Fibroblast of skin of left quadriceps (primary cell): ENCODE data around the gene ANXA2.
"Not testable (repeated sequence)": the region's sequence is repeated elsewhere in the genome, so short reads cannot be mapped to it uniquely, and the experiment has no call there.

ENCODE experiments used
- DNase-seq, 2 experiments: peaks; one replicate each; pipeline ENCODE4 v3.0.0-alpha.2; 2013; ENCODE audit warnings: low read depth in 2 of 2

Gene ANXA2

DNA sequence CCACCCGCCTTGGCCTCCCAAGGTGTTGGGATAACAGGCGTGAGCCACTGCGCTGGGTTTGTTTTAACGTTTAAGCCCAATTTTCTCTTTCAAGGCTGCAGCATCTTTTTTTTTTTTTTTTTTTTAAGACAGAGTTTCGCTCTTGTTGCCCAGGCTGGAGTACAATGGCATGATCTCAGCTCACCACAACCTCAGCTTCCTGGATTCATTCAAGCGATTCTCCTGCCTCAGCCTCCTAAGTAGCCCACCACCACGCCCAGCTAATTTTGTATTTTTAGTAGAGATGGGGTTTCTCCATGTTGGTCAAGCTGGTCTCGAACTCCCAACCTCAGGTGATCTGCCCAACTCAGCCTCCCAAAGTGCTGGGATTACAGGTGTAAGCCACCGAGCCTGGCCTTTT is 12.6 kb upstream of the ANXA2 start:
- DNase-seq, result not testable (repeated sequence)

DNA sequence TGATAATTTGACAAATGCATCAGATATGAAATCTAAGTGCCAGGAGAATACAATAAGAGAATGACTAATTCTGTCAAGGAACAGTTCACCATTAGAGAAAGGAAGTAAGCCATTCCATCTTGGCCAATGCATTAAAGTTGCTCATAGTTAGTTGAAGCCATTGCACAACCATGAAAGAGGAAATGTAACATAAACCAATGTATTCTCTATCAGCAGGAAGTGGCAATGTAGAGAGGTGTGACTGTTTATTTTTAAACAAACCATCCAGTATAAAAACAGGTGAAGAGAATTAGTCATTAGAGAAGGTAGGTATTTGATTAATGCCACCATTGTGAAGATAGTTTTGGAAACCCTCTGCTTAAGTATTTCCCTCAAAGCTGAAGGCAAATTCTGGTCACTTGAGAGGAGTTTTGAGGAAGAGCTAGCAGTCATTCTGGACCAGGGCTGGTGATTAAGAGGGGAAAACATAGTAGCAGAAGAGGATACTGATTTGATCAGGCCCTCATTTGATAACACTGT is 10.7 kb upstream of the ANXA2 start:
- DNase-seq, result no peak

DNA sequence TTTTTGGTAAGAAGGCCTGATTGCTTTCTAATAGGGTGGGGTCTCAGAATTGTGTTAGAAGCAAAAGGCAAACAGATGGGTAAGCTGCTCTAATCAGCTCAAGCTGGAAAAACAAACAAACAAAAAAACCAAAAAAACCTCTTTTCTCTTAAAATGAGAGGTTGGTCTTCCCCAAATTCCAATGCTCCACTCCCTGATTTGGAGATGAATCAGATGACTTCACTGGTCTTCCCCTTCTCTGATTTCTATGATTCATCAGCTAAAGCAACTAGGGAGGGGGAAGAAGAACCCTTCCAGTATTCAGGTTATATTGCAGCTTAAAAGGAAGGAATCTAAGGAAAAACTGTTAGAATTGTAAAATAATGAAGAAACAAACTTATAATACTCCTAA is 9.6 kb upstream of the ANXA2 start:
- peak; percentile 73 to 76 for DNase-seq

DNA sequence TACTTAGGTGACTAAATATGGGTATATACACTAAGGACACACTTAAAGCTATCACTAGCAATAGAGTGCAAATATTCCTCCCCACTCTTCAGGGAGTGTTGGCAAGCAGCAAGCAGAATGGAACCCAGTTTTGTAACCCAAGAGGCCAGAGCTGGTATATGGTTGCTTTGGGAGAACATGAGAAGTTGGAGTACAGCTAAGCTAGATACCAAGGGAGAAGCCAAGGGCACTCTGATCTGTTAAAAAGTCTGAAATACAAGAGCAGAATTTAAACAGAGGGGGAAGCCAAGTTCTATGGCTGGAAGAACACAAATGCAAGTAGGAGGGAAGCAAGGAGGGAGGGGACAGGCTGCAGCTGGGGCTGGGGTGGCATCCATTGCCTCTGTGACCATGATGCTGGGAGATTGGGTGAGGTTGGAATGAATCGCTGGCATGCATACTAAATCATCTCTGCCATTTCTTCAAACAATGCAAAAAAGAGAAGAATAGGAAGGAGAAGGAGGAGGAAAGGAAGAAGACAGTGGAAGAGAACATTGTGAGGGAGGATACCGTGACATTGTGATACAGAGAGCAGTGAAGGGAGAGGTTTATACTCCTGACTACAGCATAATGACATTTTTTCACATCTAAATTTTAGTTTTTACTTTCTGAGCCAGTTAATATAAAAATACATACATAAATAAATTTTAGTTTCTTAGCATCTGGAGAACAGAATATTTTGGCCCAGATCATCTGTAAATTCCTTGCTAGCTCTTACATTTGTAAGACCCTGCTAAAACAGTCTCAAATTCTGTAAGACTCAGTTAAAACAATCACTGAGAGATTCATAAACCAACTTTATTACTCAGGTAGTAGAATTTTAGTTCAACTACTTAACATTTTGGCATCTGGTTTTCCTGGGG is 9.0 kb upstream of the ANXA2 start:
- no peak for DNase-seq

DNA sequence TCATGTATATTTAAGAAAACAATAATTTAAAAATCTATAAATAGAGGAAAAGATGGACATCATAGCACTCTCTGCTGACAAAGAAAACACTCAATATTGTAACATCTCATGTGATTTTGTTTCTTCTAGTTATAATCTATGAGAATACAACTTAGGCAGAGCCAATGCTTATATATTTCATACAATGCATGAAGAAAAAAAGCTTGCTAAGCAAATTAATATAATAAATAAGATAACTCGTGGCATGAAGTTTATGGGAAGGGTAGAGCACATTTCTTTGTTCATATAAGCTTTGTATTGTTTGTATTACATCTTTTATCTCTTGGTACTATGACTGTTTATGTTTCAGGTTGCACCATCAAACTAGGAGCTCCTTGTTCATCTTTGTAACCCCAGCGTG is 7.6 kb upstream of the ANXA2 start:
- DNase-seq, result no peak

DNA sequence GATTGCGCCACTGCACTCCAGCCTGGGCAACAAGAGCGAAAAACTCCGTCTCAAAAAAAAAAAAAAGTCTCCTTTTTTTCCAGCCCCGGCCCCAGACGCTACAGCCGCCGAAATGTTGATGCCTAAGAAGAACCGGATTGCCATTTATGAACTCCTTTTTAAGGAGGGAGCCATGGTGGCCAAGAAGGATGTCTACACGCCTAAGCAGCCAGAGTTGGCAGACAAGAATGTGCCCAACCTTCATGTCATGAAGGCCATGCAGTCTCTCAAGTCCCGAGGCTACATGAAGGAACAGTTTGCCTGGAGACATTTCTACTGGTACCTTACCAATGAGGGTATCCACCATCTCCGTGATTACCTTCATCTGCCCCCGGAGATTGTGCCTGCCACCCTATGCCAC is 6.6 kb upstream of the ANXA2 start:
- DNase-seq, result not testable (repeated sequence)

DNA sequence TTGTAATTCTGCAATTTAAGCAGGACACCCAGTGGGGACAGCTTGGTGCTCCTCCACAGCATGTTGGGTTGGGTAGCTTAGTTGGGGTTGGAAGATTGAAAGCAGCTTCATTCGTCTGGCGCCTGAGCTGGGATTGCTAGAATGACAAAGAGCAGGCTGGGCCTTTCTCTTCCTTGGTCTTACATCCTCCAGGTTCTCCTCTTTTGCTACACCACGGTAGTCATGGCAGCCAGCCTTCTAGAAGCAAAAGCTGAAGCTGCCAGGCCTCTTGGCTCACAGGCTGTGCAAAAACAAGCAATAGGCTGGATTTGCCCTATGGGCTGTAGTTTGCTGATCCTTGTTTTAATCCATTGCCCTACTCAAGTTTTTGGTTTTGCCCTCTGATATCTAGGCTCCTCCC is 3.2 kb upstream of the ANXA2 start:
- no peak for DNase-seq

DNA sequence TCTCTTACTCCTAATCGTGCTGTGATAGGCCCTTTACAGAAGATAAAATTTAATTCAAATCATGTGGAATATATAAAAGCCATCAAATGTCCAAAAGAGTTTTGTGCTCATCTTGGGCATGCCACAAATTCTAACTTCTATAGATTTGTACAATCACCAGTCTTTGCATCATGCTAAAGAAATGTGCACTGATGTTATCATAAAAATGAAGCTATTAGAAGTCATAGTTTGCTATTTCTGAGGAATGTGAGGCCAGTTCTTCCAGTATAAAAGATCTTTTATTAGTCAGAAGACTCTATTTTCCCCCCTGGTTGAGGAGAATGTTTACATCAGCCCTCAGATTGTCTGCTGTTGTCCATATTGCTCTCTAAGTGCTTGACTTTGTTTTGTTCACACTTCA is 2.1 kb upstream of the ANXA2 start:
- peak; percentile 87 to 88 for DNase-seq

DNA sequence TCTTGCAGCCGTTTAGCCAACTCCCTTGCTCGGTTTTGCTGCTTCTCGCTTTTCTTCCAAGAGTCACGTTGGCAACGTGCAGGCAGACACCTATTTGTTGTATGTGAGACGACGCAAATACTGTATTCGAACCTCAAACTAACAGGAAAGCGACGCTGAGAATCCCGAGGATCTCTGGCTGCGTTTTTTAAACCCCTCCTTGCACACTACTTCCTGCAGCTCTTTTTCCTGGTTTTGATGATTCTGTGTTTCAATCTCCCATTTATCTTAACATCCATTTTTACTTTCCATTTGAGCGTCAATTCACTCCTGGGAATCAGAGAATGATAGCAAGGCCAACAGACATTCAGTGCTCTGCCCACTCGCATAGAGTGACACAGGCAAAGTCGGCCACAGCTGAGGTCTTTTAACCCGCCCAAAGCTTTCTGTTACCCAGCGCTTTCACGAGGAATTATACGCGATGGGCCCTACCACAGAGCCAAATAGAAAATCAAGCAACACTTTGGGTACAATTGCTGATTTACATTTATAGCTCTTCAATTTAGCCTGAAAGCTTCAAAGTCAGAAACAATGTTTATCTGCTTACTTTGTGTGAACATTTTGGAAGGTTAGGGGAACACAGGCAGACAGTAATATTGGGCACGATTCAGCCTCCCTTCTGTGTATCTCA is 1.6 kb upstream of the ANXA2 start:
- no peak for DNase-seq

DNA sequence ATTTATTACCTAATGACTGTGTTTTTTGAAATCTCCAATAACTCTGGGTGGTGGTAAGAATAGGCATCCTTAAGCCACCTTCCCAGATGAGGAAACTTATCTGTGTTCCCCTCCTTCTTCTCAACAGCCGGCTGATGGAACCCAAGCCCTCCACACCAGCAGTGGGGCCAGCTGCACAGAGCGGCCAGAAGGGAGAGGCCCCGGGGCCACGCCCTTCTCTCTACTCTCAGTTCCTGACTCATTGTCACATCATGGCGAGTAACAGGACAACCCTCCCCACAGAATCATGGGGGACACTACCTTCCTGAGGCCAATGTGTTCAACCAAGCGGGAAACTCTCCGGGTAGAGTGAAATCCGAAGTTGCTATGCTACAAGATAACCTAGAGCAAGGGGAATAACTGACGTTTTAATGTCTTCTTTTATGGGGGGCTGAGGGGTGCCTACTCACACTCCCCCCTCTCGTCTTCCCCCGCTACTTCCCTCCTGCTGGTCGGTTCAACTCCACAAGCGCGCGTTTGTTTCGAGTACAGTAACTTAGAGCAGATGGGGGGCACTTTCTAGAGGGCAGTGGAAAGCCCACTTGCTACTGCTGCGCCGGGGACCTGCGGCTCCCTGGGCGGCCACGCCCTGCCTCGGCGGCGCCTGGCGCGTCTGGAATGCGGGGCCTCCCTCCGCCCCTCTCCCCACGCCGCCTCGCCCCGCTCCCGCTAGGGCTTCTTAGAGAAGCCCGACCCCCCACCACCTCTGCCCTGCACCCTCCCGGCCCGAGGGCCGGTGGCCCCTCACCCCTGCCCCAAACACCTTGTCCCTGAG is 621 bp downstream of the ANXA2 start:
- no peak for DNase-seq

DNA sequence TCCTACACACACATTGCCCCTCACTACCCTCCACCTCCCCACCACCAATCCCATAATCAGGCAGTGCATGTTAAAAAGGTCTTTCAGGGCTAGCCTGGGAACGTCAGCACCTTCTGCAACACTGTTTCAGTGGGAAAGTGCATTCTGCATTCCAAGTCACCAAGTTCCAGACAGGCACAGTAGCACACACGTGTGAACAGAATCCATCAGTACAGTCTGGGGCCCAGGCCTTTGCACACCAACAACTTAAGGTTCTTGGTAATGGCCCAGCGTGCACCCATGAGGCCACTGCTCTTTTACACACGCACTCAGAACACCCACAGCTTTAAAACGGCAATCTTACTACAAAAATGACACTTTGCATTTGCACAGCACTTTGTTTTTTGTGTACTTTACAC is 1.2 kb downstream of the ANXA2 start:
- DNase-seq, result no peak

DNA sequence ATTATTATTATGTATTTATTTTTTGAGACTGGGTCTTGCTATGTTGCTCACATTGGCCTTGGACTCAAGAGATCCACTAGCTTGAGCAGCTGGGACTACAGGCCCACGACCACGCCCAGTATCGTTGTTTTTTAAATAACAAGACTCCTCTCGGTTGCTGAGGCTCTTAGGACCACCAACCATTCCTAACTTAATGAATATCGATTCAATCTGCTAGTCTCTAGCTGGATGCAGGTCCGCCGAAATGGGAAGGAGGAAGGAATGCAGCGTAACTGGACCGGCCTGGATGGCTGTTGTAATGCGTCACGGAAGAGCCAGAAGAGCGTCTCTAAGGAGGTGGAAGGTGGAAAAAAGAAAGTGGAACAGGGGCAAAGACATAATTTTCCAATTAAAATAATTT is 1.7 kb downstream of the ANXA2 start:
- no peak for DNase-seq

DNA sequence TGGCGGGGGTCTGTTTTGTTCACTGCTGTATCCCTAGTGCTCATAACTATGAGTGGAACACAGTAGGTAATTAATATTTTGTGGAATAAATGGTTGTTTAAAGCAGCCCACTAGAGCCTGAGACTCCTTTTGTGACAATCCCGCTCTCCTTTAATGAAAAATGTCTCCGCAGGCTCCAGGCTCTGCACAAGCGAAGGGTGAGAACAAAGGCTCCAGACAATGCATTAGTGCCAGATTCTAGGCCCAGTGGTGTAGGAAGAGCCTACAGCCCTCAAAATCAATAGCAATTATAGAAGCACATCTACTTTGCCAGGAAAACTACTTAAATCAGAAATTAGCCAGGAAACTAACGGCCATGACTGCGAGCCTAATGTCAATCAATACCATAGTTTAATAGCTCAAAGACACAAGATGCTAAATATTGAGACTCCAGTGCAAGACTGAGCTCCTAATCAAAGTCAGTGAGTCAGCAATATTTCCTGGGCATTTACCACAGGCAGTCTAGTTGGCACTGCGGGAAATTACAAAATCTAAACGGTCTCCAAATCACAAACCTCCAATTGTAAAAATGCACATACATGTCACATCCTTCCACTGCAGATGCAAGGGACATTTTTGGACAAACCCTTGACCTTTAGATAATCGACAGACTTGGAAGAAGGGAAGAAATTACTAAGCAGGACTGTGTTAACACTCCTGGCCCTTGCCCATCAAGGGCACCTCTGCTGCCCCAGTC is 2.3 kb downstream of the ANXA2 start:
- DNase-seq, result no peak

DNA sequence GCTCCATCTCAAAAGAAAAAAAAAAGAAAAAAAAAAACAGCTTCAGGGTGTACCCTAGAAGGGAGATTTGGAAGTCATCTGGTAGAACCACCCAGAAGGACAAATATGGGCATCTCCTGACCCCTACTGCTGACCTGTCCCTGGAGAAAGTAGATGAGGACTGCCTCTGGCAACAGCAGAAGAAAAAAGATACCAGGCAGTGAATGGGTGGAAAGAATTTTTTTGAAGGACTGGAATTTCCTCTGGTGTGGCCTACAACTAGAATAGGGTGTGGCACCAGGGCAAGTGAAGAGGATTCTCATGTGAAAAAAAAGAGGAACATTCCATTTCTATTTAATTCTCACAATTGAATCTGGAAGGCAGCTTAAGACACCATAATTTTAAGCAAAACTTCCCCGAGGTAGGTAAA is 3.1 kb downstream of the ANXA2 start:
- no peak for DNase-seq

DNA sequence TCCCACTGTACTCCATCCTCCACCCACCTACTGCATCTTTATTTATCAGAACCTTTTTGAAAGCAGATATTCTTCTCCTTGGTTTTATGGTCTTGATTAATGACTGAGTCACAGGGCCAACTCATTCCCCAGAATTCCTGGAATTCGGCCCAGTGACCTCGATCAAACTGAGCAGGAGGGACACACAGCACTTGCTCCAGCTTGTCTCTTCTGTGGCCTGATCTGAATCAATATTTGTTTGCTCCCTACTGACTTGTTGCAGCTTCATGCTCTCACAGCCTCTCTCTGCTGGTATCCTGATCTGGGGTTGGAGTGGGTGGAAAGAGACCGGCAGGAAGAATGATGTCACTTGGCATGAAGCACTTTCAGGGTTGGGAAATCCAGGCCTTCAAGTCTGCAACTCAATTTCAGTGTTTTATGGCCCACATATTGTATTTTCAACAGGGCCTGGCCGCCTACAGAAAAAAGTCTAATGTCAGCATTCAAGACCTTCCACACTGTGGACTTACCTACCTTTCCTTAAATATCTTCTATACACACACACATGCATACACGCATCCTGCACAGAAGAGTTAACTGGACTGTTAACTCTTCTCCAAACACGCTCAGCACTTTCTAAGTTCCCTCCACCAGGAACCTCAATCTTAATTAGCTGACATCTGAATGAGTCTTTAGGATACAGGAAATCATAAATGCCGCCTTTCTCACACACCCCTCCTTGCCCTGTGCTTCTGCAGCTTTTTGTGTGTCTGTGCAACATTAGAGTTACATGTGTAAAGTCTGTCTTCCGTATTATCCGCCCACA is 4.6 kb downstream of the ANXA2 start:
- DNase-seq, result peak; percentile 95 to 96

DNA sequence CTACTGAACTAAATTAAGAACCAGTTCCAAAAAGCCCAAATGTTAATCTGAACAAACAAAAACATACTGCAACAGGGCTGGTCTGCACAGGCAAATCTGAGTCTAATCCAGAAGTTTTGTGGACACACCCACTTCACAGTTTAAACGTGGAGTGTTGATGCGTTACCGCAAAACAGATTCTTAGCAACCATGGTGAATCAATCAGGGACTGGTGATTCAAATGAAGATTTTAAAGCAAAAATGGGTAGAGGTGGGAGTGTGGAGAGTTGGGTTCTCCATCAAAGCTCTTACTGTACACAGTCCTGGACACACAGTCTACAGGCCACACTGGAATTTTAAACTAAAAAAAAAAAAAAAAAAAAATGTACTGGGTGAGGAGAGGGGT is 5.2 kb downstream of the ANXA2 start:
- peak; percentile 69 to 73 for DNase-seq

DNA sequence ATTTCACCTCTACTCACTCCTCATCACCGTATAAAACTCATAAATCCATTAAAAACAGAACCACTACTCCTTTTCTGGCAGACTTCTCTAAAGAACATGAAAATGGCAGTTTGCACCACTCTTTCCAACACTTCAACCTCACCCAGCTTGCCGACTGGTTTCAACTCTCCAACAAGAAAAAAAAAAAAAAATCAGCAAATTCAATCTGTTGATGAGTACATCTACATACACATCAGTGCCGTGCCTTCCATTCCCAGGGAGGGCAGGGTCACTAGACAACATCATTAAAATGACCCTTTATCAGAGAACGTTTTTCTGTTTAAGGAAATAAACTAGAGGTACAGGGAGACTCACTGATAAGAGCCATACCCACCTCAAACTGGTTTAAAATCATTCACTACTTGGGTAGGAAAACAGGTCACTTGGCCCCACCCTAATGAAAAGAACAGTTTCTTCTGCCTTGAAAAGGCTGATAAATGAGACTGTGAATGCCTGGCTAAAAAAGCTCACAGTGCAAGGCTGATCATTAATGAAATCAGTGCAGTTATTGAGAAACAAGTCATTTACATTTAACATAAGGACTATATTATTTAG is 6.0 kb downstream of the ANXA2 start:
- no peak for DNase-seq

DNA sequence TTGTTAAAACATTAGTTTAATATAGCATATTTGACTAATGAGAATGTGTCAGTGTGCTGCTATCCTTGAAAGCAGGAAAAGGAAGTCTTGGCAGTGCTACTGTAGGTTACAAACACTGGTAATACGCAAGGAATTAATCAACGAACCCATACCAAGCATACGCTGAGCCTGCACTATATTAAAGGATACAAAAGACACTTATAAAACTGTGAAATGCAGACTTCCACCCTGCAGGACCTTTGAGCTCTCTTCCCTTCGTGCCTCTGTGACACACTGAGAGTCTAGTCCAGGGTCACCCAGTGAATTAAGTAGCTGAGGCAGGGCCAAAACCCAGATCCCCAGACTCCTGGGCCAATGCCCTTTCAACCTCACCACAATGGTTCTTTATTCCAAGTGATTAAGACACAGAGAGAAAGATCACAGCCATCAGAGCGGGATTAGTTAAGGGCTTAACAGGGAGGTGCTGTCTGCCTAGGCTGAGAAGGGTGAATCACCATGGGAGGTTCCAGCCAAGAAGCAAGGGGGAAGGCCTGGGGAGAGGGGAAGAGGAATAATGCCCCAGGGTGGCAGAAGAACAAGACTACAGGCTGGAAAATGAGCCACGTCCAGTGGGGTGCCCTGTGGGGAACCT is 6.8 kb downstream of the ANXA2 start:
- DNase-seq, result peak in 1 of 2 experiments; percentile 65

DNA sequence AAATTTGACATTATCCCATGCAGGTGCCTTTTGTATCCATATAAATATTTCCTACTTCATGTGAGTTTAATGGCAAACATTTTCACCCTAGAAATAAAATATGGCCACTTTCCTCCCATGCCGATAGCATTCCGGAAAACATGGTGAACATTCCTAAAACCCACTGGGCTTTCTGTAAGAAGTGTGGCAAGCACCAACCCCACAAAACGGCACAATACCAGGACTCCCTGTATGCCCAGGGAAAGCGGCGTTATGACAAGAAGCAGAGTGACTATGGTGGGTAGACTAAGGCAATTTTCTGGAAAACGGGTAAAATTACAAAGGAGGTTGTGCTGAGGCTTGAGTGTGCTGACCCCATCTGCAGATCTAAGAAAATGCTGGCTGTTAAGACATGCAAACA is 7.6 kb downstream of the ANXA2 start:
- DNase-seq, result no peak
